GM23248 (cell line): ENCODE measurements around the gene DYSF. TPM values are rescaled to one million over a fixed set of nuclear protein-coding genes. Genes with fewer than 3 reads are reported as not detected.
A peak's percentile ranks its signal among the peaks of the same experiment; 100 is the strongest.

Experiments used
- DNase-seq: peaks from one replicate; pipeline ENCODE4 v3.0.0-alpha.2; 2015
- H2AFZ ChIP-seq: fragments of 200-600 bp; sonication (generic); 2 replicates; pipeline ENCODE4 v1.6.1; 2016; ENCODE audit warnings: antibody characterized with exemption
- H3F3A ChIP-seq: fragments of 200-600 bp; sonication (generic); 2 replicates; pipeline ENCODE4 v1.6.1; 2016; ENCODE audit warnings: mild to moderate bottlenecking, antibody characterized with exemption, mixed run types; ENCODE audit not compliant: insufficient read depth
- H3K27ac ChIP-seq: fragments of 200-600 bp; sonication (generic); 2 replicates; pipeline ENCODE4 v1.5.1; 2016; ENCODE audit warnings: mild to moderate bottlenecking
- H3K27me3 ChIP-seq: fragments of 200-600 bp; sonication (generic); replicated peaks from 2 replicates; pipeline ENCODE4 v1.6.1; 2016; ENCODE audit warnings: mild to moderate bottlenecking; ENCODE audit not compliant: insufficient read depth
- H3K36me3 ChIP-seq: fragments of 200-600 bp; sonication (generic); 2 replicates; pipeline ENCODE4 v1.6.1; 2016; ENCODE audit warnings: low read depth, mild to moderate bottlenecking
- H3K4me1 ChIP-seq: fragments of 200-600 bp; sonication (generic); 2 replicates; pipeline ENCODE4 v1.6.1; 2016; ENCODE audit warnings: mild to moderate bottlenecking; ENCODE audit not compliant: insufficient read depth
- H3K4me2 ChIP-seq: fragments of 200-600 bp; sonication (generic); one replicate; pipeline ENCODE4 v1.6.1; 2016; ENCODE audit warnings: mild to moderate bottlenecking; ENCODE audit not compliant: unreplicated experiment
- H3K4me3 ChIP-seq: fragments of 200-600 bp; sonication (generic); 2 replicates; pipeline ENCODE4 v1.5.1; 2016; ENCODE audit warnings: mild to moderate bottlenecking
- H3K79me2 ChIP-seq: fragments of 200-600 bp; sonication (generic); 2 replicates; pipeline ENCODE4 v1.6.1; 2016; ENCODE audit warnings: mild to moderate bottlenecking; ENCODE audit not compliant: insufficient read depth
- H3K9ac ChIP-seq: fragments of 200-600 bp; sonication (generic); 2 replicates; pipeline ENCODE4 v1.6.1; 2016; ENCODE audit warnings: mild to moderate bottlenecking
- H3K9me2 ChIP-seq: fragments of 200-600 bp; sonication (generic); 2 replicates; pipeline ENCODE4 v1.6.1; 2016; ENCODE audit warnings: mixed run types, mild to moderate bottlenecking, moderate library complexity; ENCODE audit not compliant: insufficient read depth
- H3K9me3 ChIP-seq: fragments of 200-600 bp; sonication (generic); one replicate; pipeline ENCODE4 v1.6.1; 2017; ENCODE audit warnings: low read depth
- H4K20me1 ChIP-seq: fragments of 200-600 bp; sonication (generic); 2 replicates; pipeline ENCODE4 v1.6.0; 2016; ENCODE audit not compliant: insufficient read depth
- EZH2 ChIP-seq: fragments of 200-600 bp; sonication (generic); IDR thresholded peaks from 2 replicates; pipeline ENCODE4 v1.6.1; 2018; ENCODE audit warnings: antibody characterized with exemption, mild to moderate bottlenecking; ENCODE audit not compliant: insufficient read depth, poor library complexity, severe bottlenecking
- EZH2phosphoT487 ChIP-seq: fragments of 200-600 bp; sonication (generic); IDR thresholded peaks from 2 replicates; pipeline ENCODE4 v1.6.1; 2018; ENCODE audit warnings: antibody characterized with exemption, moderate library complexity, mild to moderate bottlenecking, low read depth; ENCODE audit not compliant: insufficient read depth
- WGBS, 2 experiments: methylation state at CpG; one replicate each; pipeline ENCODE4 v1.1.6; 2015 to 2017; ENCODE audit warnings: low lambda C conversion rate in 2 of 2, low coverage in 1 of 2; ENCODE audit errors: missing lambda C conversion rate in 2 of 2; 5-methylcytosine and 5-hydroxymethylcytosine counted together
- in situ Hi-C: fragments of 300-500 bp; cut with MboI; formaldehyde crosslinking; loops from 2 replicates; pipeline ENCODE4 v1.15.0; 2020
- polyA plus RNA-seq: library from polyadenylated mRNA; unstranded; fragments of >200 nt; fragmentation: Nextera tagmentation; extraction: Ambion mirVana; gene quantifications from 2 replicates; pipeline ENCODE4 v1.2.1, GENCODE V29; 2016
- total RNA-seq: library from RNA; depleted of rRNA; stranded (reverse); fragments of >200 nt; shearing (Covaris generic); gene quantifications from 2 replicates; pipeline ENCODE4 v1.2.3, GENCODE V29; 2014

The DYSF gene
- total and polyA plus RNA-seq, 2 experiments from 2014 or later = 0.25 to 0.54 TPM

DNA sequence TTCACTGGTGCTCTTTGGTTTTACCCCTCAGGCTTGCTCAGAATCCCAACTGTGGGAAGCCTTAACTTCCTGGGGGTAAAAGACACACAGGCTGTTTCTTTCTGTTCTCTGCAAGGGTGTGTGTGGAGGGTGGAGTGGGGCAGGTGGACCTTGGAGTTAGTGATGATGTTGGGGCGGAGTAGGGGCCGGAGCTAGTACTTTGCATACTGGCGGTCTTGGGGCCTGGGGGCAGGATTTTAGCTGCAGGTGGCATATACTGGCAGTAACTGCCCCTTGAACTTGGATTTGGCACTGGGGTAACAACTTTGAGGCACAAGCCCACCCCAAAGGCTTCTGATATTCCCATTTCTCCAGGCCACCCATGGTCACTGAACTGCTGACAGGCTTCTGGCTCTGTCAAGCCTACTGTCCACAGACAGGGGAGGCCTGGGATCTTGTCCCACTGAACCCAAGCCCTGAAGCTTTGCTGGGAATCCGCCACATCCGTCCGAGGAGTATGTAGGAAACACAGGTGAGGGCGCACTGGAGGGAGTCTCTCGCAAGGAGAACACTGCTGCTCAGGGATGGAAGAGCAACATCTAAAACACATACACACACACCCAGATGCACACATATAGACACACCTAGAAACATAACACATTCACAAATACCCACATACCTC lies 258.9 kb downstream of the DYSF start:
- no peak for TF ChIP-seq EZH2phosphoT487
- no peak for TF ChIP-seq EZH2
- no peaks in the 10 kb centered on the region for H3F3A ChIP-seq
- H3K36me3 ChIP-seq = no peaks in the 10 kb centered on the region
- 96 to 98% methylated on average over 8 of the region's 8 CpGs for WGBS, 2 experiments
- H3K9ac ChIP-seq = no peak overlapping the region
- no peaks in the 10 kb centered on the region for H3K79me2 ChIP-seq
- H3K27me3 ChIP-seq = no peaks in the 10 kb centered on the region
- H4K20me1 ChIP-seq = no peaks in the 10 kb centered on the region
- in situ Hi-C loops = no loop called here
- H3K9me2 ChIP-seq = no peaks in the 10 kb centered on the region
- peaks cover 9% of the 10 kb centered on the region for H3K4me1 ChIP-seq
- H3K4me2 ChIP-seq = no peak overlapping the region
- no peaks in the 10 kb centered on the region for H3K9me3 ChIP-seq
- no peak for DNase-seq
- H2AFZ ChIP-seq = no peak overlapping the region
- H3K4me3 ChIP-seq = no peak overlapping the region
- no peak overlapping the region for H3K27ac ChIP-seq

DNA sequence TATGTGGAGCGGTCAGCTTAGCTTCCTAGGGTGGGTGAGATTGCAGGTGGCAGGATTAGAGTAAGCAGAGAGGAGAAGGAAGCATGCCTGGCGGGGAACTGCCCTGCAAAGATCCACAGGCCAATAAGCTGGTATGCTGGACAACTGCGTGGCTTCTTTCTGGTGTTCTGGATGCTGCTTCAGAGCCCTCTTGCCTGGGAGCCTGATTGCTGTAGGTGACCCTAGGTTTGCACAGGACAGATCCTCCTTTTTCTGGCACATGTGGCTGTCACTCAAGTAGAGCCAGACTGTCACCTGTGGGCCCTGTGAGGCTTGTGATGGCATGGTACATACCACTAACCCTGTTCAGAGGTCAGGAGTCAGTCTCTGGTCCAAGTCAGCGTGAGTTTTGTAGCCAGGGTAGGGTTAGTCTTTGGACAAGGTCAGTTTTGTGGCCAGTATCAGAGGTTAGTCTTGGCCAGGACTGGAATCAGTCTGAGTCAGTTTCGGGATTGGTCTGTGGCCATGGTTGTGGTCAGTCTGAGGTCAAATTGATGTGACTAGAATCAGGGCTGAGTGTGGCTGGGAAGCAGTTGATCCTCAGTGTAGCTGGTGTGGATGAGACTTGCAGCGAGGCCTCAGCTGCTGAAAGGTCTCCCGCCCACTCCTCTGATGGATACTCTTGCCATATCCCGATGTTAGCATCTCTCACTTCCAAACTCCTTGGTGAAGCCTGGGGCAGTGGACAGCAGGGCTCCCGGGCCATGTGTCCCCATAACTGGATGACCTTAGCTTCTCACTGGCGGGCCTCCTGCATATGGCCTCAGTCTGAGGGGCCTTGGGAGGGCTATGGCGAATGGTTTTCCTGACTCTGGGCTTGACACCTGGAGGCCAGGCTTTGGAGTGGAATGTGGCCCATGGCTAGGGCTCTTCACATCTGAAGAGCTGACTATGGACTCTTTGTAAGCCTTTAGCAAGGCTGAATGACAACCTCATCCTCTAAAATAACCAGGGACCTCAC lies 260.5 kb downstream of the DYSF start:
- Histone ChIP-seq H3K9me2 (no peaks in the 10 kb centered on the region), H2AFZ (no peak overlapping the region), H3K27me3 (no peaks in the 10 kb centered on the region), H3K4me2 (no peak overlapping the region), H3K9ac (no peak overlapping the region), H3F3A (no peaks in the 10 kb centered on the region), H4K20me1 (no peaks in the 10 kb centered on the region), H3K27ac (no peak overlapping the region), H3K36me3 (no peaks in the 10 kb centered on the region), H3K9me3 (no peaks in the 10 kb centered on the region), H3K79me2 (no peaks in the 10 kb centered on the region), H3K4me1 (peaks cover 14% of the 10 kb centered on the region), H3K4me3 (no peak overlapping the region)
- in situ Hi-C loops = no loop called here
- 87 to 90% methylated on average over 11 of the region's 11 CpGs for WGBS, 2 experiments
- DNase-seq = peak; percentile 28
- TF ChIP-seq EZH2phosphoT487 = no peak
- no peak for TF ChIP-seq EZH2

DNA sequence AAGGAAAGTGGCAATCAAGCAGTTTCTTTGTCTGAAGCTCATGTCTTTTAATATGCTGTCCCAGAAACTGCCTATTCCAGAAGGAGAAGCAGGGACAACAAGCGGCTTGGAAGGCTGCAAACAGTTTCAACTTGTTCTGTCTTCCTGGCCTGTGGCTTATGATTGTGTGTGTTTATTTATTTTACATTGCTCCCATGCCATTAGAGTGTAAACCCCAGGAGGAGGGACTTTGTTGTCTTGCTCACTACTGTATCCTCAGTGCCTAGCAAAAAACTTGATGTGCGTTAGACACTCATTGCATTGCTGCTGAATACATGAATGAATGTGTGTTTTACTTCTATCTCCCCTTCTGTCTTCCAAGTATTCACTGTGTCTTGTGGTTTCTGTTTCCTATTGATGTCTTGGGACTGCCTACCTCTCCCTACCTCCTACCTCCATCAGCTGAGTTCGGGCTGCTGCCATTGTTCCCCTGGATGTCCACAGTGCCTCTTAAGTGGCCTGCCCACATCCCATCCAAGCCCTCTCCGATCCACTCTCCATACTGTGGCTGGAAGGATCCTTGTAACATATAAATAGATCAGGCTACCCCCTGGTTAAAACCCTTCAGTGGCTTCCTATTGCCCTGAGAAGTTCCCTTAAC lies 261.4 kb downstream of the DYSF start:
- H4K20me1 ChIP-seq = no peaks in the 10 kb centered on the region
- peaks cover 20% of the 10 kb centered on the region for H3K4me1 ChIP-seq
- no peak overlapping the region for H3K9ac ChIP-seq
- DNase-seq = no peak
- H3F3A ChIP-seq = no peaks in the 10 kb centered on the region
- in situ Hi-C loops = no loop called here
- H3K36me3 ChIP-seq = no peaks in the 10 kb centered on the region
- H3K79me2 ChIP-seq = no peaks in the 10 kb centered on the region
- 93 to 99% methylated on average over 4 of the region's 4 CpGs for WGBS, 2 experiments
- no peak overlapping the region for H3K4me3 ChIP-seq
- H3K4me2 ChIP-seq = no peak overlapping the region
- no peaks in the 10 kb centered on the region for H3K9me3 ChIP-seq
- H2AFZ ChIP-seq = no peak overlapping the region
- no peak overlapping the region for H3K27ac ChIP-seq
- no peaks in the 10 kb centered on the region for H3K9me2 ChIP-seq
- TF ChIP-seq EZH2phosphoT487 (no peak), EZH2 (no peak)
- no peaks in the 10 kb centered on the region for H3K27me3 ChIP-seq

DNA sequence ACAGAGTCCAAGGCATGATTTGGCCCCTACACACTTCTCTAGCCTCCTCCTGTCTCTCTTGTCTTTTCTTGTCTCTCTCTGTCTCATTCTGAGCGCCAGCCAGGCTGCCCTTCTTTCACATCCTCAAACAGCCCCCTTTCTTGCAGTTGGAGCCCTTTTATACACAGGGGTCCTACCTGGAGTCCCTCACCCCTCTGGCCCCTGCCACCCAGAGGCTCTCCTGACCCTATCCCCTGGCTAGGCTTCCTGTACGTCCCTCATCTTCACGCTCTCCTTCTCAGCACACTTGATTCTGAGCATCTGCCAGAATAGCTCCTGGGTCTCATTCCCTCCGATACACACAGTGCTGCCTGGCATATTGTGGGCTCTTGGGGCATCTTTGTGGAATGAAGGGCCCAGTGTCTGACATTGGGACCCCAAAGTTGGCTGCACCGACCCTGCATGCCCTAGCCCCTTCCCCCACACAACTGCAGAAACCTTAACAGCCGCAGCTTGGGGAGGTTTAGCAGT lies 261.9 kb downstream of the DYSF start:
- in situ Hi-C loops = no loop called here
- H3K9me3 ChIP-seq = no peaks in the 10 kb centered on the region
- H3F3A ChIP-seq = peaks cover 4% of the 10 kb centered on the region
- no peak overlapping the region for H2AFZ ChIP-seq
- H3K4me2 ChIP-seq = no peak overlapping the region
- H3K27ac ChIP-seq = no peak overlapping the region
- 88 to 95% methylated on average over 6 of the region's 6 CpGs for WGBS, 2 experiments
- TF ChIP-seq EZH2 (no peak), EZH2phosphoT487 (no peak)
- H3K4me1 ChIP-seq = peaks cover 25% of the 10 kb centered on the region
- no peak overlapping the region for H3K4me3 ChIP-seq
- no peaks in the 10 kb centered on the region for H3K9me2 ChIP-seq
- DNase-seq = no peak
- no peak overlapping the region for H3K9ac ChIP-seq
- no peaks in the 10 kb centered on the region for H4K20me1 ChIP-seq
- no peaks in the 10 kb centered on the region for H3K79me2 ChIP-seq
- no peaks in the 10 kb centered on the region for H3K27me3 ChIP-seq
- H3K36me3 ChIP-seq = no peaks in the 10 kb centered on the region
